KMS-11 (cell line): ENCODE data around the gene GTF2E1.
A peak's percentile ranks its signal among the peaks of the same experiment; 100 is the strongest.

Source experiments
- H2AFZ ChIP-seq: fragments of 200-600 bp; sonication (generic); 2 replicates; pipeline ENCODE4 v1.6.1; 2016; ENCODE audit warnings: antibody characterized with exemption, mixed run types, low read depth
- H3K27ac ChIP-seq: fragments of 200-600 bp; sonication (generic); 2 replicates; pipeline ENCODE4 v1.6.1; 2016; ENCODE audit warnings: mild to moderate bottlenecking, mixed run types
- H3K27me3 ChIP-seq: fragments of 200-600 bp; sonication (generic); 2 replicates; pipeline ENCODE4 v1.6.1; 2017; ENCODE audit warnings: mild to moderate bottlenecking, low read depth, mixed run types, moderate library complexity; ENCODE audit not compliant: insufficient read depth
- H3K36me3 ChIP-seq: fragments of 200-600 bp; sonication (generic); 2 replicates; pipeline ENCODE4 v1.6.1; 2017; ENCODE audit warnings: mild to moderate bottlenecking, mixed run types; ENCODE audit not compliant: insufficient read depth
- H3K4me1 ChIP-seq: fragments of 200-600 bp; sonication (generic); 2 replicates; pipeline ENCODE4 v1.6.1; 2016; ENCODE audit warnings: mild to moderate bottlenecking, low read depth, mixed run types; ENCODE audit not compliant: poor library complexity, severe bottlenecking
- H3K4me2 ChIP-seq: fragments of 200-600 bp; sonication (generic); 2 replicates; pipeline ENCODE4 v1.7.0; 2016; ENCODE audit warnings: mild to moderate bottlenecking, mixed run types
- H3K4me3 ChIP-seq: fragments of 200-600 bp; sonication (generic); IDR thresholded peaks from 2 replicates; pipeline ENCODE4 v1.6.1; 2017; ENCODE audit warnings: low read depth, low read length, mixed read lengths; ENCODE audit not compliant: insufficient read depth
- H3K79me2 ChIP-seq: fragments of 200-600 bp; sonication (generic); 2 replicates; pipeline ENCODE4 v1.6.1; 2016; ENCODE audit warnings: low read depth, mixed run types; ENCODE audit not compliant: insufficient read depth
- H3K9ac ChIP-seq: fragments of 200-600 bp; sonication (generic); 2 replicates; pipeline ENCODE4 v1.6.1; 2016; ENCODE audit warnings: mild to moderate bottlenecking, mixed run types
- H4K20me1 ChIP-seq: fragments of 200-600 bp; sonication (generic); 2 replicates; pipeline ENCODE4 v1.6.1; 2016; ENCODE audit warnings: mild to moderate bottlenecking, mixed run types; ENCODE audit not compliant: insufficient read depth
- CTCF ChIP-seq: fragments of 200-600 bp; sonication (generic); conservative IDR thresholded peaks from 2 replicates; pipeline ENCODE4 v1.6.1; 2017; ENCODE audit warnings: low read depth, mild to moderate bottlenecking, antibody characterized with exemption, low read length, moderate library complexity, mixed read lengths

GTF2E1 gene

GRCh38 chr3:120742849-120743365 is 363 bp downstream of the GTF2E1 start:
- Histone ChIP-seq H4K20me1 (no peaks in the 10 kb centered on the region), H3K79me2 (peaks cover 42% of the 10 kb centered on the region; the same call in 1 of the 2 replicates), H3K4me2 (peak overlapping the region; percentile 94), H3K4me3 (peak overlapping the region; percentile 90), H3K36me3 (no peaks in the 10 kb centered on the region), H3K4me1 (peaks cover 6% of the 10 kb centered on the region), H3K27me3 (no peaks in the 10 kb centered on the region), H3K27ac (peak overlapping the region; percentile 97), H3K9ac (peak overlapping the region; percentile 94), H2AFZ (peak overlapping the region; percentile 88)
- no peak for TF ChIP-seq CTCF

GRCh38 chr3:120743556-120744195 is 1.1 kb downstream of the GTF2E1 start:
- Histone ChIP-seq H3K4me1 (peaks cover 6% of the 10 kb centered on the region), H2AFZ (peak overlapping the region; percentile 88), H3K27ac (peak overlapping the region; percentile 97), H3K36me3 (no peaks in the 10 kb centered on the region), H3K79me2 (peaks cover 42% of the 10 kb centered on the region; the same call in 1 of the 2 replicates), H3K9ac (peak overlapping the region; percentile 94; the same call in 1 of the 2 replicates), H4K20me1 (no peaks in the 10 kb centered on the region), H3K4me3 (peak overlapping the region; percentile 90), H3K4me2 (peak overlapping the region; percentile 94), H3K27me3 (no peaks in the 10 kb centered on the region)
- TF ChIP-seq CTCF = no peak

- Histone ChIP-seq H3K9ac (no peak overlapping the region), H3K4me3 (no peak overlapping the region), H3K27me3 (no peaks in the 10 kb centered on the region), H4K20me1 (no peaks in the 10 kb centered on the region), H3K4me1 (peaks cover 6% of the 10 kb centered on the region), H3K79me2 (peaks cover 42% of the 10 kb centered on the region; the same call in 1 of the 2 replicates), H3K36me3 (no peaks in the 10 kb centered on the region), H2AFZ (no peak overlapping the region), H3K4me2 (no peak overlapping the region), H3K27ac (no peak overlapping the region)
- no peak for TF ChIP-seq CTCF
Observed at GRCh38 chr3:120745466-120745865, 2.9 kb downstream of the GTF2E1 start.

- Histone ChIP-seq H3K27ac (no peak overlapping the region), H3K4me2 (no peak overlapping the region), H4K20me1 (no peaks in the 10 kb centered on the region), H3K27me3 (no peaks in the 10 kb centered on the region), H3K9ac (no peak overlapping the region), H3K79me2 (peaks cover 22% of the 10 kb centered on the region; the same call in 1 of the 2 replicates), H3K4me3 (no peak overlapping the region), H3K36me3 (no peaks in the 10 kb centered on the region; the same call in 1 of the 2 replicates), H2AFZ (no peak overlapping the region), H3K4me1 (no peaks in the 10 kb centered on the region)
- no peak for TF ChIP-seq CTCF
Observed at GRCh38 chr3:120749843-120750242, 7.3 kb downstream of the GTF2E1 start.
